ENCODE measurements around the gene UBXN6.

Gene UBXN6

GRCh38 chr19:4500841-4501591 lies 43.4 kb upstream of the UBXN6 start:
- no peak for DNase-seq
- TF ChIP-seq, protein P1, sequence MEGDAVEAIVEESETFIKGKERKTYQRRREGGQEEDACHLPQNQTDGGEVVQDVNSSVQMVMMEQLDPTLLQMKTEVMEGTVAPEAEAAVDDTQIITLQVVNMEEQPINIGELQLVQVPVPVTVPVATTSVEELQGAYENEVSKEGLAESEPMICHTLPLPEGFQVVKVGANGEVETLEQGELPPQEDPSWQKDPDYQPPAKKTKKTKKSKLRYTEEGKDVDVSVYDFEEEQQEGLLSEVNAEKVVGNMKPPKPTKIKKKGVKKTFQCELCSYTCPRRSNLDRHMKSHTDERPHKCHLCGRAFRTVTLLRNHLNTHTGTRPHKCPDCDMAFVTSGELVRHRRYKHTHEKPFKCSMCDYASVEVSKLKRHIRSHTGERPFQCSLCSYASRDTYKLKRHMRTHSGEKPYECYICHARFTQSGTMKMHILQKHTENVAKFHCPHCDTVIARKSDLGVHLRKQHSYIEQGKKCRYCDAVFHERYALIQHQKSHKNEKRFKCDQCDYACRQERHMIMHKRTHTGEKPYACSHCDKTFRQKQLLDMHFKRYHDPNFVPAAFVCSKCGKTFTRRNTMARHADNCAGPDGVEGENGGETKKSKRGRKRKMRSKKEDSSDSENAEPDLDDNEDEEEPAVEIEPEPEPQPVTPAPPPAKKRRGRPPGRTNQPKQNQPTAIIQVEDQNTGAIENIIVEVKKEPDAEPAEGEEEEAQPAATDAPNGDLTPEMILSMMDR (IDR thresholded peaks at IDR 0.05): no peak
- intact Hi-C loops (cut with DNase I; ENCODE audit: low total_unique reads): no loop called here
- Histone ChIP-seq H3K4me3 (no peak overlapping the region), H3K9me3 (no peaks in the 10 kb centered on the region), H3K4me1 (no peaks in the 10 kb centered on the region), H3K36me3 (peaks cover 45 to 100% (median 86%) of the 10 kb centered on the region in 3 donors), H3K27me3 (no peaks in the 10 kb centered on the region), H3K27ac (no peak overlapping the region)

- H3K4me3 ChIP-seq: no peak overlapping the region
- DNase-seq: no peak
- intact Hi-C loops (cut with DNase I; ENCODE audit: low total_unique reads): no loop called here
- no peaks in the 10 kb centered on the region for H3K9me3 ChIP-seq
- H3K4me1 ChIP-seq: no peaks in the 10 kb centered on the region
- no peak overlapping the region for H3K27ac ChIP-seq
- peaks cover 51 to 99% (median 84%) of the 10 kb centered on the region in 3 donors for H3K36me3 ChIP-seq
- TF ChIP-seq, protein P1 (IDR thresholded peaks at IDR 0.05): no peak
- no peaks in the 10 kb centered on the region for H3K27me3 ChIP-seq
These were observed 42.3 kb upstream of the UBXN6 start for GRCh38 chr19:4499855-4500254.

DNA sequence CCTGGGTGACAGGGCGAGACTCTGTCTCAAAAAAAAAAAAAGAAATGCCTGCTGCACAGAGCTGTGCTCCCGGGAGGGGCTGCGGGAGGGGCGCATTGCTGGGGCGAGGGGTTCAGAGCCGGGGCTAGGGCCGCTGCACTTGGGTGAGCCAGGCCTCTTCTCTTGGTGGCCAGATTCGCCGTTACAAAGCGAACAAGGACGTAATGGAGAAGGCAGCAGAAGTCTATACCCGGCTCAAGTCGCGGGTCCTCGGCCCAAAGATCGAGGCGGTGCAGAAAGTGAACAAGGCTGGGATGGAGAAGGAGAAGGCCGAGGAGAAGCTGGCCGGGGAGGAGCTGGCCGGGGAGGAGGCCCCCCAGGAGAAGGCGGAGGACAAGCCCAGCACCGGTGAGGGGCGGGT lies 41.7 kb upstream of the UBXN6 start:
- H3K36me3 ChIP-seq: peaks cover 56 to 99% (median 85%) of the 10 kb centered on the region in 3 donors
- no peaks in the 10 kb centered on the region for H3K9me3 ChIP-seq
- TF ChIP-seq, protein P1 (IDR thresholded peaks at IDR 0.05): no peak
- no peaks in the 10 kb centered on the region for H3K4me1 ChIP-seq
- no peak for DNase-seq
- no peak overlapping the region for H3K4me3 ChIP-seq
- no peaks in the 10 kb centered on the region for H3K27me3 ChIP-seq
- no peak overlapping the region for H3K27ac ChIP-seq
- intact Hi-C loops (cut with DNase I; ENCODE audit: low total_unique reads): no loop called here

DNA sequence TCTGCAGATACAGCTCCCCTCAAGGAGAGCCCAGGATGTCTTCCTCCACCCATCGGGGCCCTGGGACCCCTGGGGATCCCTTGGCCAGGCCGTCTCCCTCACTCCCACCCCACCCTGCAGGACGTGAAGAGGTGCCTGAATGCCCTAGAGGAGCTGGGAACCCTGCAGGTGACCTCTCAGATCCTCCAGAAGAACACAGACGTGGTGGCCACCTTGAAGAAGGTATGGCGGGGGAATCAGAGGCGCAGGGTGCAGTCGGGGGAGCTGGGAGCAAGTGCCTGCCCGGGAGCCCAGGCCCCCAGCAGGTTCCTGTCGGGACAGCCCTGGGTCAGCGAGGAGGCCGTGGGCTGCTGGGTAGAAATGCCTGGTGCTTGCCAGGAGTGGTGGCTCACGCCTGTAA lies 41.1 kb upstream of the UBXN6 start:
- no peak overlapping the region for H3K4me3 ChIP-seq
- H3K27ac ChIP-seq: no peak overlapping the region
- H3K9me3 ChIP-seq: no peaks in the 10 kb centered on the region
- no peaks in the 10 kb centered on the region for H3K27me3 ChIP-seq
- intact Hi-C loops (cut with DNase I; ENCODE audit: low total_unique reads): no loop called here
- TF ChIP-seq, protein P1 (IDR thresholded peaks at IDR 0.05): no peak
- H3K4me1 ChIP-seq: no peaks in the 10 kb centered on the region
- no peak for DNase-seq
- H3K36me3 ChIP-seq: peaks cover 63 to 99% (median 91%) of the 10 kb centered on the region in 3 donors

- Histone ChIP-seq H3K4me3 (no peak overlapping the region), H3K36me3 (peaks cover 68 to 98% (median 93%) of the 10 kb centered on the region in 3 donors), H3K9me3 (no peaks in the 10 kb centered on the region), H3K27ac (no peak overlapping the region), H3K4me1 (no peaks in the 10 kb centered on the region), H3K27me3 (no peaks in the 10 kb centered on the region)
- TF ChIP-seq, protein P1 (IDR thresholded peaks at IDR 0.05): no peak
- intact Hi-C loops (cut with DNase I; ENCODE audit: low total_unique reads): no loop called here
- no peak for DNase-seq
These were observed 40.3 kb upstream of the UBXN6 start for GRCh38 chr19:4497770-4498389.
